Mesenchymal stem cell (in vitro differentiated cells and primary cell): Measurements from ENCODE around the gene SLC2A14.
A peak's percentile ranks its signal among the peaks of the same experiment; 100 is the strongest.
"Not testable (repeated sequence)": the region's sequence is repeated elsewhere in the genome, so short reads cannot be mapped to it uniquely, and the experiment has no call there.

Experiments
- DNase-seq: peaks from one replicate; pipeline ENCODE4 v3.0.0-alpha.2; 2013
- H2AFZ ChIP-seq: one replicate; pipeline ENCODE4 v1.6.1; 2013; ENCODE audit warnings: low read depth, mild to moderate bottlenecking, control low read depth, inconsistent platforms, low read length, moderate library complexity
- H2AK5ac ChIP-seq: 2 replicates; pipeline ENCODE4 v1.6.1; 2013; ENCODE audit warnings: low read length, moderate library complexity, mild to moderate bottlenecking, inconsistent platforms; ENCODE audit not compliant: severe bottlenecking
- H2BK120ac ChIP-seq: one replicate; pipeline ENCODE4 v1.6.1; 2013; ENCODE audit warnings: low read depth, mild to moderate bottlenecking, inconsistent platforms, low read length, moderate library complexity
- H2BK12ac ChIP-seq, 2 experiments: one replicate each; pipeline ENCODE4 v1.6.1; 2013; ENCODE audit warnings: inconsistent platforms in 2 of 2, low read length in 2 of 2, mild to moderate bottlenecking in 2 of 2, moderate library complexity in 2 of 2, control low read depth in 1 of 2
- H2BK15ac ChIP-seq: one replicate; pipeline ENCODE4 v1.6.1; 2013; ENCODE audit warnings: mild to moderate bottlenecking, low read depth, inconsistent platforms; ENCODE audit not compliant: poor library complexity, severe bottlenecking
- H2BK5ac ChIP-seq: 2 replicates; pipeline ENCODE4 v1.6.1; 2013; ENCODE audit warnings: low read depth, mild to moderate bottlenecking, low read length, control low read depth, inconsistent platforms; ENCODE audit not compliant: poor library complexity, severe bottlenecking
- H3K14ac ChIP-seq, 2 experiments: one replicate each; pipeline ENCODE4 v1.6.1; 2013; ENCODE audit warnings: inconsistent platforms in 2 of 2, low read length in 2 of 2, control low read depth in 1 of 2, mild to moderate bottlenecking in 1 of 2, moderate library complexity in 1 of 2
- H3K18ac ChIP-seq, 2 experiments: one replicate each; pipeline ENCODE4 v1.6.1; 2013; ENCODE audit warnings: inconsistent platforms in 2 of 2, low read length in 2 of 2, control low read depth in 1 of 2, low read depth in 1 of 2, mild to moderate bottlenecking in 1 of 2
- H3K23ac ChIP-seq, 2 experiments: one replicate each; pipeline ENCODE4 v1.6.1; 2013; ENCODE audit warnings: inconsistent platforms in 2 of 2, low read length in 2 of 2, mild to moderate bottlenecking in 2 of 2, moderate library complexity in 2 of 2, control low read depth in 1 of 2
- H3K27ac ChIP-seq: 2 replicates; pipeline ENCODE4 v1.5.1; 2013; ENCODE audit warnings: mild to moderate bottlenecking, moderate library complexity, low read length, control low read depth, inconsistent platforms; ENCODE audit not compliant: poor library complexity, severe bottlenecking
- H3K27me3 ChIP-seq, 2 experiments: 2 replicates each; pipeline versions ENCODE4 v1.6.1 to v1.7.0; 2013; ENCODE audit warnings: low read length in 2 of 2, mild to moderate bottlenecking in 2 of 2, moderate library complexity in 2 of 2, control low read depth in 1 of 2, inconsistent platforms in 1 of 2; ENCODE audit not compliant: control insufficient read depth in 1 of 2, insufficient read depth in 1 of 2
- H3K36me3 ChIP-seq, 2 experiments: 2 replicates each; pipeline versions ENCODE4 v1.6.1 to v1.7.0; 2013; ENCODE audit warnings: low read length in 2 of 2, control low read depth in 1 of 2, inconsistent platforms in 1 of 2, low read depth in 1 of 2, mild to moderate bottlenecking in 1 of 2; ENCODE audit not compliant: insufficient read depth in 2 of 2, control insufficient read depth in 1 of 2
- H3K4ac ChIP-seq, 2 experiments: one replicate each; pipeline ENCODE4 v1.6.1; 2013; ENCODE audit warnings: inconsistent platforms in 2 of 2, low read length in 2 of 2, mild to moderate bottlenecking in 2 of 2, moderate library complexity in 2 of 2, control low read depth in 1 of 2, low read depth in 1 of 2
- H3K4me1 ChIP-seq: 2 replicates; pipeline ENCODE4 v1.6.1; 2013; ENCODE audit warnings: low read depth, low read length, control low read depth; ENCODE audit not compliant: control insufficient read depth, insufficient read depth
- H3K4me2 ChIP-seq: 2 replicates; pipeline ENCODE4 v1.6.1; 2013; ENCODE audit warnings: low read length, mild to moderate bottlenecking, inconsistent platforms; ENCODE audit not compliant: poor library complexity, severe bottlenecking
- H3K4me3 ChIP-seq, 2 experiments: 2 replicates each; pipeline versions ENCODE4 v1.5.1 to v1.7.0; 2013; ENCODE audit warnings: low read length in 2 of 2, mild to moderate bottlenecking in 2 of 2, control low read depth in 1 of 2, low read depth in 1 of 2; ENCODE audit not compliant: insufficient read depth in 1 of 2
- H3K79me1 ChIP-seq: replicated peaks from 2 replicates; pipeline ENCODE4 v1.6.1; 2013; ENCODE audit warnings: mild to moderate bottlenecking, control low read depth, low read length, inconsistent platforms; ENCODE audit not compliant: poor library complexity, severe bottlenecking
- H3K9ac ChIP-seq: 2 replicates; pipeline ENCODE4 v1.7.0; 2013; ENCODE audit warnings: mild to moderate bottlenecking, low read length, moderate library complexity
- H3K9me3 ChIP-seq: 2 replicates; pipeline ENCODE4 v1.7.0; 2013; ENCODE audit warnings: mild to moderate bottlenecking, low read length; ENCODE audit not compliant: control insufficient read depth
- H4K8ac ChIP-seq: one replicate; pipeline ENCODE4 v1.6.1; 2013; ENCODE audit warnings: inconsistent platforms, mild to moderate bottlenecking, low read length, moderate library complexity
- H4K91ac ChIP-seq: one replicate; pipeline ENCODE4 v1.6.1; 2013; ENCODE audit warnings: mild to moderate bottlenecking, low read length, inconsistent platforms
- WGBS: methylation state at CpG from one replicate; pipeline ENCODE4 v1.1.7; 2013; ENCODE audit warnings: mixed read lengths; 5-methylcytosine and 5-hydroxymethylcytosine counted together

The SLC2A14 gene

GRCh38 chr12:7856516-7856915 is 16.2 kb downstream of the SLC2A14 start:
- WGBS, result 73% methylated on average over 4 of the region's 6 CpGs
- Histone ChIP-seq H2BK12ac (no peak overlapping the region), H3K4me1 (peaks cover 3% of the 10 kb centered on the region), H3K27me3 (no peaks in the 10 kb centered on the region), H3K9me3 (no peaks in the 10 kb centered on the region), H2BK5ac (no peak overlapping the region), H3K14ac (no peak overlapping the region), H3K4ac (no peak overlapping the region), H3K23ac (no peak overlapping the region), H3K79me1 (no peaks in the 10 kb centered on the region), H3K27ac (no peak overlapping the region), H4K91ac (no peak overlapping the region), H4K8ac (no peak overlapping the region), H3K4me2 (no peak overlapping the region), H2BK120ac (no peak overlapping the region), H2BK15ac (no peak overlapping the region), H3K9ac (no peak overlapping the region), H3K4me3 (no peak overlapping the region), H3K18ac (no peak overlapping the region), H3K36me3 (no peaks in the 10 kb centered on the region), H2AK5ac (no peak overlapping the region), H2AFZ (no peak overlapping the region)
- DNase-seq, result peak; percentile 7

GRCh38 chr12:7853557-7853956 is 19.2 kb downstream of the SLC2A14 start:
- Histone ChIP-seq H2BK120ac (no peak overlapping the region), H3K4me1 (no peaks in the 10 kb centered on the region), H3K4me2 (no peak overlapping the region), H3K14ac (no peak overlapping the region), H3K27me3 (no peaks in the 10 kb centered on the region), H3K36me3 (no peaks in the 10 kb centered on the region), H2BK15ac (no peak overlapping the region), H2AK5ac (no peak overlapping the region), H3K9me3 (no peaks in the 10 kb centered on the region), H3K27ac (no peak overlapping the region), H2BK5ac (no peak overlapping the region), H3K9ac (no peak overlapping the region), H3K18ac (no peak overlapping the region), H2BK12ac (no peak overlapping the region), H3K4ac (no peak overlapping the region), H3K4me3 (no peak overlapping the region), H2AFZ (no peak overlapping the region), H4K8ac (no peak overlapping the region), H3K23ac (no peak overlapping the region), H4K91ac (no peak overlapping the region), H3K79me1 (no peaks in the 10 kb centered on the region)
- no peak for DNase-seq
- 96% methylated on average over 2 of the region's 2 CpGs for WGBS

GRCh38 chr12:7851622-7852081 is 21.1 kb downstream of the SLC2A14 start:
- not testable (repeated sequence) for H3K4me3 ChIP-seq, H2BK120ac ChIP-seq, H3K18ac ChIP-seq, H3K4ac ChIP-seq, H2AK5ac ChIP-seq, H2BK15ac ChIP-seq, H3K4me2 ChIP-seq, H4K8ac ChIP-seq, DNase-seq, H2BK5ac ChIP-seq, H3K4me1 ChIP-seq, H3K9me3 ChIP-seq, H3K27ac ChIP-seq, H3K14ac ChIP-seq, H4K91ac ChIP-seq, H3K79me1 ChIP-seq, H3K36me3 ChIP-seq, H2BK12ac ChIP-seq, H2AFZ ChIP-seq, H3K9ac ChIP-seq, H3K23ac ChIP-seq, H3K27me3 ChIP-seq
- WGBS, result 20% methylated on average over 2 of the region's 3 CpGs

- H3K4me2 ChIP-seq, H2AK5ac ChIP-seq, H2AFZ ChIP-seq, H4K91ac ChIP-seq, H3K27me3 ChIP-seq, H3K4me1 ChIP-seq, DNase-seq, H2BK12ac ChIP-seq, H3K27ac ChIP-seq, H3K9me3 ChIP-seq, H3K14ac ChIP-seq, H2BK15ac ChIP-seq, H3K36me3 ChIP-seq, H3K4ac ChIP-seq, H4K8ac ChIP-seq, H3K23ac ChIP-seq, H3K79me1 ChIP-seq, H3K4me3 ChIP-seq, H2BK120ac ChIP-seq, H2BK5ac ChIP-seq, H3K9ac ChIP-seq, H3K18ac ChIP-seq: not testable (repeated sequence)
- WGBS, result 96% methylated on average over 5 of the region's 5 CpGs
Observed at GRCh38 chr12:7850099-7850498, 22.6 kb downstream of the SLC2A14 start.
